M059J (cell line): ENCODE measurements around the gene PROX1. TPM values are rescaled to one million over a fixed set of nuclear protein-coding genes. Genes with fewer than 3 reads are reported as not detected.

Source experiments
- DNase-seq: peaks from one replicate; pipeline ENCODE4 v3.0.0-alpha.2; 2012; ENCODE audit warnings: low read depth
- total RNA-seq: library from RNA; depleted of rRNA; stranded (reverse); fragments of >200 nt; shearing (Covaris generic); gene quantifications from 2 replicates; pipeline ENCODE4 v1.2.3, GENCODE V29; 2014

PROX1 gene
- total RNA-seq, 1 experiment from 2014 or later: 0.02 TPM

- no peak for DNase-seq
Observed at GRCh38 chr1:214022810-214023425, 35.1 kb downstream of the PROX1 start.

GRCh38 chr1:214026985-214027384 is 39.2 kb downstream of the PROX1 start:
- DNase-seq: no peak

- DNase-seq: no peak
Observed at GRCh38 chr1:214027498-214027897, 39.7 kb downstream of the PROX1 start.

GRCh38 chr1:214028095-214028494 is 40.3 kb downstream of the PROX1 start:
- no peak for DNase-seq

- DNase-seq: no peak
Observed at GRCh38 chr1:214028649-214029406, 41.1 kb downstream of the PROX1 start.

GRCh38 chr1:214029796-214030195 is 42.0 kb downstream of the PROX1 start:
- DNase-seq: no peak

GRCh38 chr1:214031267-214031650 is 43.5 kb downstream of the PROX1 start:
- no peak for DNase-seq

- DNase-seq: no peak
Observed at GRCh38 chr1:214037468-214037867, 49.7 kb downstream of the PROX1 start.

- DNase-seq: no peak
Observed at GRCh38 chr1:214039394-214040018, 51.7 kb downstream of the PROX1 start.

- DNase-seq: no peak
Observed at GRCh38 chr1:214043167-214043566, 55.4 kb downstream of the PROX1 start.

- DNase-seq: no peak
Observed at GRCh38 chr1:214044438-214045214, 56.9 kb downstream of the PROX1 start.

- no peak for DNase-seq
Observed at GRCh38 chr1:214050513-214051401, 63.0 kb downstream of the PROX1 start.

- no peak for DNase-seq
Observed at GRCh38 chr1:214051786-214052185, 64.0 kb downstream of the PROX1 start.

- DNase-seq: no peak
Observed at GRCh38 chr1:214058076-214058475, 70.3 kb downstream of the PROX1 start.

GRCh38 chr1:214066190-214066589 is 78.4 kb downstream of the PROX1 start:
- no peak for DNase-seq

GRCh38 chr1:214066936-214067335 is 79.2 kb downstream of the PROX1 start:
- no peak for DNase-seq

- DNase-seq: no peak
Observed at GRCh38 chr1:214067397-214067796, 79.6 kb downstream of the PROX1 start.

- DNase-seq: no peak
Observed at GRCh38 chr1:214067853-214068703, 80.3 kb downstream of the PROX1 start.

- DNase-seq: no peak
Observed at GRCh38 chr1:214068979-214069378, 81.2 kb downstream of the PROX1 start.

- no peak for DNase-seq
Observed at GRCh38 chr1:214071469-214071868, 83.7 kb downstream of the PROX1 start.
